H1 (cell line): ENCODE measurements around the gene RNF151. TPM values are rescaled to one million over a fixed set of nuclear protein-coding genes. Genes with fewer than 3 reads are reported as not detected.

Experiments
- CHD1 ChIP-seq: IDR thresholded peaks from 2 replicates; pipeline ENCODE4 v1.6.1; 2012; ENCODE audit warnings: low read depth, low read length, improper control_type of control experiment
- CREB1 ChIP-seq: IDR thresholded peaks from 2 replicates; pipeline ENCODE4 v1.6.1; 2012; ENCODE audit warnings: inconsistent platforms
- EZH2 ChIP-seq: fragments of 200-600 bp; sonication (generic); IDR thresholded peaks from 2 replicates; pipeline ENCODE4 v1.7.1; 2012; ENCODE audit warnings: low read depth, mild to moderate bottlenecking, moderate library complexity, low read length, inconsistent platforms; ENCODE audit not compliant: severe bottlenecking
- FOSL1 ChIP-seq: IDR thresholded peaks from 2 replicates; pipeline ENCODE4 v1.6.1; 2011; ENCODE audit warnings: mild to moderate bottlenecking, low read depth, low read length, moderate library complexity; ENCODE audit not compliant: insufficient read depth
- NRF1 ChIP-seq: IDR thresholded peaks from 2 replicates; pipeline ENCODE4 v1.6.1; 2011; ENCODE audit warnings: mild to moderate bottlenecking, low read depth, low read length, improper control_type of control experiment
- RBBP5 ChIP-seq: IDR thresholded peaks from 2 replicates; pipeline ENCODE4 v1.7.1; 2012; ENCODE audit warnings: low read depth, mild to moderate bottlenecking, inconsistent platforms, low read length, moderate library complexity, borderline replicate concordance
- SP4 ChIP-seq: IDR thresholded peaks from 2 replicates; pipeline ENCODE4 v1.6.1; 2012; ENCODE audit warnings: low read length, inconsistent platforms
- SRF ChIP-seq: IDR thresholded peaks from 2 replicates; pipeline ENCODE4 v1.6.1; 2011; ENCODE audit warnings: mild to moderate bottlenecking, low read depth, low read length, moderate library complexity
- TAF7 ChIP-seq: optimal IDR thresholded peaks from 2 replicates; pipeline ENCODE3; 2011; ENCODE audit warnings: low read depth, mild to moderate bottlenecking, inconsistent platforms, low read length, moderate library complexity, borderline replicate concordance
- TBP ChIP-seq: IDR thresholded peaks from 2 replicates; pipeline ENCODE4 v1.6.1; 2011; ENCODE audit warnings: low read depth, low read length, improper control_type of control experiment
- polyA plus RNA-seq, 7 experiments: library from polyadenylated mRNA; depleted of rRNA in 3 of 7; stranded (reverse) in 5 of 7; unstranded in 2 of 7; fragments of >200 nt in 5 of 7; fragments of 200-250 nt in 2 of 7; gene quantifications; 1 replicate in 5 of 7; 2 replicates in 1 of 7; 4 replicates in 1 of 7; pipeline versions ENCODE4 v1.2.1 to v1.2.3, GENCODE V29; 2011 to 2013; ENCODE audit warnings: missing spikeins in 2 of 7, mixed read lengths in 2 of 7
- total RNA-seq: library from RNA; stranded (reverse); fragmentation: NEBNext Ultra II Directional; extraction: Animal tissue kit (Norgen Biotek cat#: 25700); gene quantifications from 2 replicates; pipeline ENCODE4 v1.2.1, GENCODE V29; 2021
- TF ChIP-seq, protein P1 (sequence below): fragments of 300-600 bp; sonication (generic); IDR thresholded peaks from 2 replicates; pipeline ENCODE4 v1.7.1; 2012; ENCODE audit warnings: low read length, moderate library complexity, mild to moderate bottlenecking, inconsistent platforms; ENCODE audit not compliant: insufficient replicate concordance

Gene RNF151
- total and polyA plus RNA-seq, 2 of the 8 experiments (the other 6 are each of a cell fraction or from before 2014, with no cell fraction given), result not detected

GRCh38 chr16:1991948-1992703 lies 25.5 kb downstream of the RNF151 start (continued):
- TF ChIP-seq SP4 (peak; percentile 87), EZH2 (no peak), RBBP5 (no peak; the same call in none of the 2 replicates), CHD1 (no peak), SRF (no peak), TBP (0 out of 2 replicates have a peak, but pooled peaks have one; percentile 29), CREB1 (peak; percentile 37), TAF7 (peak; percentile 52), FOSL1 (no peak), NRF1 (no peak)
- TF ChIP-seq, protein P1, sequence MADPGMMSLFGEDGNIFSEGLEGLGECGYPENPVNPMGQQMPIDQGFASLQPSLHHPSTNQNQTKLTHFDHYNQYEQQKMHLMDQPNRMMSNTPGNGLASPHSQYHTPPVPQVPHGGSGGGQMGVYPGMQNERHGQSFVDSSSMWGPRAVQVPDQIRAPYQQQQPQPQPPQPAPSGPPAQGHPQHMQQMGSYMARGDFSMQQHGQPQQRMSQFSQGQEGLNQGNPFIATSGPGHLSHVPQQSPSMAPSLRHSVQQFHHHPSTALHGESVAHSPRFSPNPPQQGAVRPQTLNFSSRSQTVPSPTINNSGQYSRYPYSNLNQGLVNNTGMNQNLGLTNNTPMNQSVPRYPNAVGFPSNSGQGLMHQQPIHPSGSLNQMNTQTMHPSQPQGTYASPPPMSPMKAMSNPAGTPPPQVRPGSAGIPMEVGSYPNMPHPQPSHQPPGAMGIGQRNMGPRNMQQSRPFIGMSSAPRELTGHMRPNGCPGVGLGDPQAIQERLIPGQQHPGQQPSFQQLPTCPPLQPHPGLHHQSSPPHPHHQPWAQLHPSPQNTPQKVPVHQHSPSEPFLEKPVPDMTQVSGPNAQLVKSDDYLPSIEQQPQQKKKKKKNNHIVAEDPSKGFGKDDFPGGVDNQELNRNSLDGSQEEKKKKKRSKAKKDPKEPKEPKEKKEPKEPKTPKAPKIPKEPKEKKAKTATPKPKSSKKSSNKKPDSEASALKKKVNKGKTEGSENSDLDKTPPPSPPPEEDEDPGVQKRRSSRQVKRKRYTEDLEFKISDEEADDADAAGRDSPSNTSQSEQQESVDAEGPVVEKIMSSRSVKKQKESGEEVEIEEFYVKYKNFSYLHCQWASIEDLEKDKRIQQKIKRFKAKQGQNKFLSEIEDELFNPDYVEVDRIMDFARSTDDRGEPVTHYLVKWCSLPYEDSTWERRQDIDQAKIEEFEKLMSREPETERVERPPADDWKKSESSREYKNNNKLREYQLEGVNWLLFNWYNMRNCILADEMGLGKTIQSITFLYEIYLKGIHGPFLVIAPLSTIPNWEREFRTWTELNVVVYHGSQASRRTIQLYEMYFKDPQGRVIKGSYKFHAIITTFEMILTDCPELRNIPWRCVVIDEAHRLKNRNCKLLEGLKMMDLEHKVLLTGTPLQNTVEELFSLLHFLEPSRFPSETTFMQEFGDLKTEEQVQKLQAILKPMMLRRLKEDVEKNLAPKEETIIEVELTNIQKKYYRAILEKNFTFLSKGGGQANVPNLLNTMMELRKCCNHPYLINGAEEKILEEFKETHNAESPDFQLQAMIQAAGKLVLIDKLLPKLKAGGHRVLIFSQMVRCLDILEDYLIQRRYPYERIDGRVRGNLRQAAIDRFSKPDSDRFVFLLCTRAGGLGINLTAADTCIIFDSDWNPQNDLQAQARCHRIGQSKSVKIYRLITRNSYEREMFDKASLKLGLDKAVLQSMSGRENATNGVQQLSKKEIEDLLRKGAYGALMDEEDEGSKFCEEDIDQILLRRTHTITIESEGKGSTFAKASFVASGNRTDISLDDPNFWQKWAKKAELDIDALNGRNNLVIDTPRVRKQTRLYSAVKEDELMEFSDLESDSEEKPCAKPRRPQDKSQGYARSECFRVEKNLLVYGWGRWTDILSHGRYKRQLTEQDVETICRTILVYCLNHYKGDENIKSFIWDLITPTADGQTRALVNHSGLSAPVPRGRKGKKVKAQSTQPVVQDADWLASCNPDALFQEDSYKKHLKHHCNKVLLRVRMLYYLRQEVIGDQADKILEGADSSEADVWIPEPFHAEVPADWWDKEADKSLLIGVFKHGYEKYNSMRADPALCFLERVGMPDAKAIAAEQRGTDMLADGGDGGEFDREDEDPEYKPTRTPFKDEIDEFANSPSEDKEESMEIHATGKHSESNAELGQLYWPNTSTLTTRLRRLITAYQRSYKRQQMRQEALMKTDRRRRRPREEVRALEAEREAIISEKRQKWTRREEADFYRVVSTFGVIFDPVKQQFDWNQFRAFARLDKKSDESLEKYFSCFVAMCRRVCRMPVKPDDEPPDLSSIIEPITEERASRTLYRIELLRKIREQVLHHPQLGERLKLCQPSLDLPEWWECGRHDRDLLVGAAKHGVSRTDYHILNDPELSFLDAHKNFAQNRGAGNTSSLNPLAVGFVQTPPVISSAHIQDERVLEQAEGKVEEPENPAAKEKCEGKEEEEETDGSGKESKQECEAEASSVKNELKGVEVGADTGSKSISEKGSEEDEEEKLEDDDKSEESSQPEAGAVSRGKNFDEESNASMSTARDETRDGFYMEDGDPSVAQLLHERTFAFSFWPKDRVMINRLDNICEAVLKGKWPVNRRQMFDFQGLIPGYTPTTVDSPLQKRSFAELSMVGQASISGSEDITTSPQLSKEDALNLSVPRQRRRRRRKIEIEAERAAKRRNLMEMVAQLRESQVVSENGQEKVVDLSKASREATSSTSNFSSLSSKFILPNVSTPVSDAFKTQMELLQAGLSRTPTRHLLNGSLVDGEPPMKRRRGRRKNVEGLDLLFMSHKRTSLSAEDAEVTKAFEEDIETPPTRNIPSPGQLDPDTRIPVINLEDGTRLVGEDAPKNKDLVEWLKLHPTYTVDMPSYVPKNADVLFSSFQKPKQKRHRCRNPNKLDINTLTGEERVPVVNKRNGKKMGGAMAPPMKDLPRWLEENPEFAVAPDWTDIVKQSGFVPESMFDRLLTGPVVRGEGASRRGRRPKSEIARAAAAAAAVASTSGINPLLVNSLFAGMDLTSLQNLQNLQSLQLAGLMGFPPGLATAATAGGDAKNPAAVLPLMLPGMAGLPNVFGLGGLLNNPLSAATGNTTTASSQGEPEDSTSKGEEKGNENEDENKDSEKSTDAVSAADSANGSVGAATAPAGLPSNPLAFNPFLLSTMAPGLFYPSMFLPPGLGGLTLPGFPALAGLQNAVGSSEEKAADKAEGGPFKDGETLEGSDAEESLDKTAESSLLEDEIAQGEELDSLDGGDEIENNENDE, result no peak
